ENCODE measurements around the gene ANO3. TPM values are rescaled to one million over a fixed set of nuclear protein-coding genes. Genes with fewer than 3 reads are reported as not detected.

ANO3 gene
- polyA plus RNA-seq, 5 donors, result 0.17 to 0.69 (median 0.31) TPM

DNA sequence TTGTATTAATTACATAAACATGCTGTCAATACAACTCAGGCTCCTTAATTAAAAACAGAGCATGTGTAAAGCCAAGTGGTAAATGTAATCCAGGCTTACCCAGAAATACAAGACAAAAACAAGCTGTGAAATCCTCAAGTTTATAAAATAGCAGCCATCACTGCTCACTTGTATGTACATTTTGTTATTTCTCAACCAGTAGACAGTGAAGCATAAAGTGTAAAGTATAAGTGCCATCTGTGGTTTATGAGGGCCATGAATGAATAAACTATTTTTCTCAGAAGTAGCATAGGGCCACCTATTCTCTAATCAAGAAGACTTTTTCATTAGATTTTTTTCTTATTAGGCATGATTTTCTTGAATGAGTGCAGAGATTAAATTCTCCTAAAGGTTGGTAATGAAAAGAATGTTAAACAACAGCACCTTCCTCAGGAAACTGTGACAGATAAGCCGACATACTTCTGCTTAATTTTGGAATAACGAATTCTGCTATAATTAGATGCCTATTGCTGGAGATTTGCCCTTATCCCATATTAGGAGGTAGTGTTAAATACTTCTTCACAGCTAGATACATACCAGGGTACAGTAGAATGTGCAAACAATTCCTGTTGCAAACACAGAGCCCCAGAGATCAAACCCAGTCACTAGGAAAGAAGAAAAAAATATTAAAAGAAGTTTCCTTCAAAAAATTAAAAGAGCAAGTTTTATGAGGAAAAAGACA, 377.0 kb downstream of the ANO3 start:
- DNase-seq, result peak; percentile 60 to 67

DNA sequence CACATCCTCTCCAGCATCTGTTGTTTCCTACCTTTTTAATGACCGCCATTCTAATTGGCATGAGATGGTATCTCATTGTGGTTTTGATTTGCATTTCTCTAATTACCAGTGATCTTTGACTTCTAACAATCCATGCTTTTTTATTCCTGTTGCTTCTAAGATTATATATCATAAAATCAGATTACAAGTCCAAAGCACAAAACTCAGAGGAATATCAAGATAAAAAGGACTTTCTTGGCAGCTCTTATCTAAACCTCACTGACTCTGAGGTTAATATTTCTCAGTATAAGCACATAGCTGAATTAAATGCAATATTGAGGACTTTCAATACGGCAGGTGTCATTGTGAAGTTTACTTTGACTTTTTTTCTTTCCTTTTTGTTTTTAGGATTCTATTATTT, 378.6 kb downstream of the ANO3 start:
- DNase-seq, result no peak

DNA sequence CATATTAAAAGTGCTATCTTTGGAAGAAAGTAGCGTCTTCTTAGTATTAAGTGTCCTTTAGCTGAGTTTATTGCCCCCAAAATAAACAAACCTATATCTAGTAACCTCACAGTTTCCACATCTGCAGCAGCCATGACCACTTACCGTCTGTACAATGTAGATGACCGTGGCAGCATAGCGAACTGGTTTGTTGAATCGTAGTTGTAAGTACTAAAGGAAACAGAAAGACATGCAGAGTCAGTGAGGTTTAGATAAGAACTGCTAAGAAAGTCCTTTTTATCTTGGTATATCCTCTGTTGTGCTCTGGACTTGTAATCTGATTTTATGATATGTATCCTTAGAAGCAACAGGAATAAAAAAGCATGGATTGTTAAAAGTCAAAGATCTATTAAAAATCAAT, 380.6 kb downstream of the ANO3 start:
- no peak for DNase-seq

Other genes with a start within 250 kb of the ANO3 start
- 1 to 10 TPM in 4 of 5 donors, under 1 TPM in 1; 0.80 to 1.8 (median 1.4) TPM for gene MUC15, start 240.1 kb downstream of the ANO3 start, polyA plus RNA-seq (ENCODE audit: insufficient read depth in 1 of 5, insufficient read length in 5 of 5, low replicate concordance in 1 of 5)